GM12878 (cell line): Measurements from ENCODE around the gene SPOCK1. TPM values are rescaled to one million over a fixed set of nuclear protein-coding genes. Genes with fewer than 3 reads are reported as not detected.

Source experiments
- ATAC-seq: fragments of 200-7000 bp; cut with Tn5 transposase; 3 replicates; pipeline ENCODE4 v1.9.1; 2020; ENCODE audit warnings: mild to moderate bottlenecking, moderate library complexity
- BruUV-seq: library from RNA; stranded (reverse); fragments of 400-500 nt; replicated peaks from 2 replicates; lab custom pipeline; 2021; lab: Mats Ljungman, UMichigan
- CTCF ChIA-PET: fragments of 300-600 bp; sonication (Branson Sonifier 250); formaldehyde crosslinking; extraction: SDS; loops from one replicate; lab custom pipeline; 2021; ENCODE audit warnings: inconsistent platforms; lab: Yijun Ruan, JAX
- POLR2A ChIA-PET: fragments of 350-600 bp; formaldehyde crosslinking; extraction: SDS; loops from one replicate; lab custom pipeline; 2021; ENCODE audit warnings: inconsistent platforms; lab: Charles Lee
- RAD21 ChIA-PET: fragments of 300-600 bp; sonication (Branson Sonifier 250); formaldehyde crosslinking; loops from one replicate; lab custom pipeline; 2023; ENCODE audit warnings: antibody characterized with exemption; ENCODE audit not compliant: unreplicated experiment; lab: Charles Lee
- SMC1A ChIA-PET: fragments of 300-600 bp; sonication (Branson Sonifier 250); formaldehyde crosslinking; loops from one replicate; lab custom pipeline; 2023; ENCODE audit not compliant: unreplicated experiment, uncharacterized antibody; lab: Charles Lee
- DNase-seq: peaks from one replicate; pipeline ENCODE4 v3.0.0-alpha.2; 2011; ENCODE audit warnings: low read depth, low spot score
- FAIRE-seq: peaks from 3 replicates; lab custom pipeline; 2011; peaks lifted over from hg19 to GRCh38; lab: Jason Lieb, UNC
- H2AFZ ChIP-seq: 2 replicates; pipeline ENCODE4 v1.6.0; 2011; ENCODE audit warnings: low read depth, low read length, control low read depth; ENCODE audit not compliant: control insufficient read depth
- H3K27ac ChIP-seq: 2 replicates; pipeline ENCODE4 v1.5.1; 2011; ENCODE audit warnings: control low read depth; ENCODE audit not compliant: control insufficient read depth, insufficient read depth
- H3K27me3 ChIP-seq, 2 experiments: replicated peaks in 1 of 2; 2 replicates each; pipeline versions ENCODE4 v1.6.0 to v1.6.1; 2011; ENCODE audit warnings: low read length in 1 of 2; ENCODE audit not compliant: control insufficient read depth in 2 of 2, insufficient read depth in 2 of 2
- H3K36me3 ChIP-seq, 2 experiments: 2 replicates each; pipeline ENCODE4 v1.5.1; 2011; ENCODE audit warnings: low read length in 1 of 2; ENCODE audit not compliant: control insufficient read depth in 2 of 2, insufficient read depth in 2 of 2
- H3K4me1 ChIP-seq: 2 replicates; pipeline ENCODE4 v1.6.1; 2011; ENCODE audit warnings: mild to moderate bottlenecking, low read length, moderate library complexity, mixed read lengths; ENCODE audit not compliant: control insufficient read depth, insufficient read depth
- H3K4me2 ChIP-seq: 2 replicates; pipeline ENCODE4 v1.6.0; 2011; ENCODE audit warnings: control low read depth; ENCODE audit not compliant: control insufficient read depth, insufficient read depth
- H3K4me3 ChIP-seq: fragments of 200-600 bp; sonication (generic); 2 replicates; pipeline ENCODE4 v1.5.1; 2016
- H3K79me2 ChIP-seq: 2 replicates; pipeline ENCODE4 v1.6.0; 2011; ENCODE audit warnings: low read length; ENCODE audit not compliant: control insufficient read depth, insufficient read depth
- H3K9ac ChIP-seq: 2 replicates; pipeline ENCODE4 v1.8.0; 2011; ENCODE audit warnings: low read length, control low read depth, mixed read lengths; ENCODE audit not compliant: control insufficient read depth, insufficient read depth
- H3K9me3 ChIP-seq: replicated peaks from 3 replicates; pipeline ENCODE4 v1.5.1; 2011; ENCODE audit warnings: mild to moderate bottlenecking, low read length; ENCODE audit not compliant: control insufficient read depth, insufficient read depth
- H4K20me1 ChIP-seq: 2 replicates; pipeline ENCODE4 v1.6.0; 2011; ENCODE audit not compliant: control insufficient read depth, insufficient read depth
- HDAC6 ChIP-seq: fragments of 200-600 bp; sonication (generic); IDR thresholded peaks from one replicate; pipeline ENCODE4 v1.8.0; 2017; ENCODE audit warnings: antibody characterized with exemption; ENCODE audit not compliant: unreplicated experiment
- IRF5 ChIP-seq: fragments of 450-650 bp; IDR thresholded peaks from 2 replicates; pipeline ENCODE4 v1.6.1; 2017; ENCODE audit warnings: borderline replicate concordance
- KAT2A ChIP-seq: conservative IDR thresholded peaks from 2 replicates; pipeline ENCODE4 v1.6.1; 2011; ENCODE audit warnings: low read depth, low read length; ENCODE audit not compliant: control insufficient read depth
- MYB ChIP-seq: fragments of 150-350 bp; IDR thresholded peaks from 2 replicates; pipeline ENCODE4 v1.6.1; 2014; ENCODE audit warnings: mild to moderate bottlenecking, low read depth, low read length, borderline replicate concordance
- NFXL1 ChIP-seq: fragments of 450-650 bp; IDR thresholded peaks from 2 replicates; pipeline ENCODE4 v1.6.1; 2017; ENCODE audit warnings: antibody characterized with exemption, mild to moderate bottlenecking, borderline replicate concordance
- NR2C2 ChIP-seq: IDR thresholded peaks from 2 replicates; pipeline ENCODE4 v1.6.1; 2011; ENCODE audit warnings: borderline replicate concordance, low read depth; ENCODE audit not compliant: control insufficient read depth, insufficient read length
- PBX3 ChIP-seq: IDR thresholded peaks from 2 replicates; pipeline ENCODE4 v1.6.1; 2011; ENCODE audit warnings: mild to moderate bottlenecking, low read depth, low read length, moderate library complexity; ENCODE audit not compliant: insufficient replicate concordance
- TAF1 ChIP-seq: IDR thresholded peaks from 2 replicates; pipeline ENCODE4 v1.6.1; 2011; ENCODE audit warnings: mild to moderate bottlenecking, low read depth, low read length, borderline replicate concordance
- TBL1XR1 ChIP-seq: IDR thresholded peaks from 2 replicates; pipeline ENCODE4 v1.6.1; 2012; ENCODE audit warnings: low read depth, low read length, improper control_type of control experiment
- WGBS: methylation state at CpG from one replicate; pipeline ENCODE4 v1.1.6; 2016; ENCODE audit warnings: low lambda C conversion rate; ENCODE audit not compliant: insufficient replicate concordance, insufficient coverage; ENCODE audit errors: missing lambda C conversion rate; 5-methylcytosine and 5-hydroxymethylcytosine counted together
- in situ Hi-C: fragments of 300-500 bp; cut with MboI; formaldehyde crosslinking; loops from 9 replicates; pipeline ENCODE4 v1.14.3; 2018; ENCODE audit warnings: mixed read lengths
- intact Hi-C: fragments of 100-400 bp; cut with micrococcal nuclease; formaldehyde crosslinking; loops from one replicate; pipeline ENCODE4 v1.14.2; 2022; ENCODE audit not compliant: unreplicated experiment
- polyA plus RNA-seq, 11 experiments: library from polyadenylated mRNA; depleted of rRNA in 4 of 11; unstranded in 6 of 11; stranded (reverse) in 5 of 11; fragments of >200 nt; fragmentation: Nextera tagmentation in 4 of 11; fragmentation: Illumina TruSeq in 1 of 11; extraction: Ambion mirVana in 4 of 11; extraction: Trizol in 1 of 11; gene quantifications; 1 replicate in 1 of 11; 2 replicates in 10 of 11; pipeline versions ENCODE4 v1.2.1 to v1.2.3, GENCODE V29; 2011 to 2016; ENCODE audit warnings: inconsistent platforms in 2 of 11, missing spikeins in 2 of 11, low read depth in 1 of 11
- total RNA-seq, 4 experiments: library from RNA; depleted of rRNA in 3 of 4; stranded (reverse); fragments of >200 nt in 3 of 4; fragmentation: Illumina TruSeq in 1 of 4; extraction: Trizol in 1 of 4; gene quantifications; 2 replicates each; pipeline versions ENCODE4 v1.2.1 to v1.2.3, GENCODE V29; 2013 to 2021

Gene SPOCK1
- total and polyA plus RNA-seq, 10 of the 15 experiments (the other 5 are each of a cell fraction or from before 2014, with no cell fraction given) = 0.06 to 0.68 (median 0.25) TPM; not detected in 3

GRCh38 chr5:137265457-137265856, 233.7 kb downstream of the SPOCK1 start:
- H3K4me1 ChIP-seq = no peaks in the 10 kb centered on the region
- H3K4me3 ChIP-seq = no peak overlapping the region
- CTCF ChIA-PET = no interaction called here
- POLR2A ChIA-PET = no interaction called here
- 63% methylated on average over 1 of the region's 1 CpG for WGBS
- H3K9ac ChIP-seq = no peak overlapping the region
- H3K27ac ChIP-seq = no peak overlapping the region
- in situ Hi-C loops = no loop called here
- DNase-seq (no peak), ATAC-seq (no peak), FAIRE-seq (no peak)
- H3K9me3 ChIP-seq = no peaks in the 10 kb centered on the region
- peaks cover 0 to 2% of the 10 kb centered on the region in 2 experiments; a peak in 1 of 4 replicates for H3K27me3 ChIP-seq
- H2AFZ ChIP-seq = no peak overlapping the region
- no peaks in the 10 kb centered on the region for H3K79me2 ChIP-seq
- no TSS peak for BruUV-seq
- intact Hi-C loops = no loop called here
- no peaks in the 10 kb centered on the region for H4K20me1 ChIP-seq
- SMC1A ChIA-PET = interaction anchor here (1.2 kb wide), 1 partner anchor 55 kb away, joined by 3 read pairs; no protein-coding TSS in a partner anchor
- no peak overlapping the region for H3K4me2 ChIP-seq
- no peaks in the 10 kb centered on the region for H3K36me3 ChIP-seq
- no peak for TF ChIP-seq TAF1
- TF ChIP-seq HDAC6 = no peak
- TF ChIP-seq TBL1XR1 = no peak
- TF ChIP-seq NR2C2 = no peak
- no peak for TF ChIP-seq PBX3
- TF ChIP-seq KAT2A = no peak
- TF ChIP-seq MYB = no peak
- no peak for TF ChIP-seq NFXL1
- TF ChIP-seq IRF5 = no peak
- RAD21 ChIA-PET = no interaction called here
